ENCODE data around the gene NAA10. TPM values are rescaled to one million over a fixed set of nuclear protein-coding genes. Genes with fewer than 3 reads are reported as not detected.

The NAA10 gene
- total and polyA plus RNA-seq, 2 donors from 2014 or later, result 79.3 to 120 TPM

- intact Hi-C loops (cut with DNase I), result no loop called here
- H3K27ac ChIP-seq (ENCODE audit: low read depth in 2 of 2, low read length in 2 of 2), result no peak overlapping the region
- no peaks in the 10 kb centered on the region for H3K9me3 ChIP-seq (ENCODE audit: control insufficient read depth in 2 of 3, insufficient read depth in 1 of 3, low read length in 3 of 3)
- H3K4me1 ChIP-seq (ENCODE audit: control insufficient read depth in 2 of 3, insufficient read depth in 2 of 3, low read depth in 1 of 3, low read length in 3 of 3), result peaks cover 0 to 34% (median 19%) of the 10 kb centered on the region in 3 donors
- no peak overlapping the region for H3K9ac ChIP-seq (ENCODE audit: low read length in 3 of 3)
- TF ChIP-seq CTCF (IDR thresholded peaks at IDR 0.05; ENCODE audit: borderline replicate concordance, extremely low read depth, insufficient read depth), result no peak
- H3K4me3 ChIP-seq (ENCODE audit: low read length in 3 of 3), result peak overlapping the region in 1 of 3 donors; percentile 88
- H3K36me3 ChIP-seq (ENCODE audit: control insufficient read depth in 2 of 3, insufficient read depth in 3 of 3, low read length in 3 of 3), result no peaks in the 10 kb centered on the region
- FAIRE-seq (no peak), DNase-seq (no peak)
- no peaks in the 10 kb centered on the region for H3K27me3 ChIP-seq (ENCODE audit: control insufficient read depth, insufficient read depth, low read length)
Measured at GRCh38 chrX:153968255-153968654, 33.4 kb upstream of the NAA10 start.

GRCh38 chrX:153967536-153968224, 32.8 kb upstream of the NAA10 start:
- Histone ChIP-seq H3K4me1 (ENCODE audit: control insufficient read depth in 2 of 3, insufficient read depth in 2 of 3, low read depth in 1 of 3, low read length in 3 of 3) (peaks cover 0 to 34% (median 19%) of the 10 kb centered on the region in 3 donors), H3K36me3 (ENCODE audit: control insufficient read depth in 2 of 3, insufficient read depth in 3 of 3, low read length in 3 of 3) (peaks cover 0 to under 1% (median 0%) of the 10 kb centered on the region in 3 donors), H3K9me3 (ENCODE audit: control insufficient read depth in 2 of 3, insufficient read depth in 1 of 3, low read length in 3 of 3) (no peaks in the 10 kb centered on the region), H3K9ac (ENCODE audit: low read length in 3 of 3) (no peak overlapping the region), H3K27me3 (ENCODE audit: control insufficient read depth, insufficient read depth, low read length) (no peaks in the 10 kb centered on the region), H3K4me3 (ENCODE audit: low read length in 3 of 3) (peak overlapping the region in 1 of 3 donors; percentile 13), H3K27ac (ENCODE audit: low read depth in 2 of 2, low read length in 2 of 2) (no peak overlapping the region)
- no peak for DNase-seq
- no peak for TF ChIP-seq CTCF (IDR thresholded peaks at IDR 0.05; ENCODE audit: borderline replicate concordance, extremely low read depth, insufficient read depth)
- intact Hi-C loops (cut with DNase I), result no loop called here
- FAIRE-seq, result no peak

GRCh38 chrX:153966841-153967535, 32.2 kb upstream of the NAA10 start:
- no peak overlapping the region for H3K4me3 ChIP-seq (ENCODE audit: low read length in 3 of 3)
- no peak overlapping the region for H3K27ac ChIP-seq (ENCODE audit: low read depth in 2 of 2, low read length in 2 of 2)
- peaks cover 0 to 34% (median 19%) of the 10 kb centered on the region in 3 donors for H3K4me1 ChIP-seq (ENCODE audit: control insufficient read depth in 2 of 3, insufficient read depth in 2 of 3, low read depth in 1 of 3, low read length in 3 of 3)
- H3K9me3 ChIP-seq (ENCODE audit: control insufficient read depth in 2 of 3, insufficient read depth in 1 of 3, low read length in 3 of 3), result no peaks in the 10 kb centered on the region
- peak in 1 of 5 donors; percentile 68 for DNase-seq
- intact Hi-C loops (cut with DNase I), result no loop called here
- no peak for FAIRE-seq
- no peaks in the 10 kb centered on the region for H3K27me3 ChIP-seq (ENCODE audit: control insufficient read depth, insufficient read depth, low read length)
- peaks cover 0 to 7% (median 2%) of the 10 kb centered on the region in 3 donors for H3K36me3 ChIP-seq (ENCODE audit: control insufficient read depth in 2 of 3, insufficient read depth in 3 of 3, low read length in 3 of 3)
- no peak overlapping the region for H3K9ac ChIP-seq (ENCODE audit: low read length in 3 of 3)
- no peak for TF ChIP-seq CTCF (IDR thresholded peaks at IDR 0.05; ENCODE audit: borderline replicate concordance, extremely low read depth, insufficient read depth)

All from kidney (tissue), 14 donors.